ENCODE results near the gene SAP25. TPM values are rescaled to one million over a fixed set of nuclear protein-coding genes. Genes with fewer than 3 reads are reported as not detected.

SAP25 gene
- total RNA-seq, 2 donors from 2014 or later: not detected

DNA sequence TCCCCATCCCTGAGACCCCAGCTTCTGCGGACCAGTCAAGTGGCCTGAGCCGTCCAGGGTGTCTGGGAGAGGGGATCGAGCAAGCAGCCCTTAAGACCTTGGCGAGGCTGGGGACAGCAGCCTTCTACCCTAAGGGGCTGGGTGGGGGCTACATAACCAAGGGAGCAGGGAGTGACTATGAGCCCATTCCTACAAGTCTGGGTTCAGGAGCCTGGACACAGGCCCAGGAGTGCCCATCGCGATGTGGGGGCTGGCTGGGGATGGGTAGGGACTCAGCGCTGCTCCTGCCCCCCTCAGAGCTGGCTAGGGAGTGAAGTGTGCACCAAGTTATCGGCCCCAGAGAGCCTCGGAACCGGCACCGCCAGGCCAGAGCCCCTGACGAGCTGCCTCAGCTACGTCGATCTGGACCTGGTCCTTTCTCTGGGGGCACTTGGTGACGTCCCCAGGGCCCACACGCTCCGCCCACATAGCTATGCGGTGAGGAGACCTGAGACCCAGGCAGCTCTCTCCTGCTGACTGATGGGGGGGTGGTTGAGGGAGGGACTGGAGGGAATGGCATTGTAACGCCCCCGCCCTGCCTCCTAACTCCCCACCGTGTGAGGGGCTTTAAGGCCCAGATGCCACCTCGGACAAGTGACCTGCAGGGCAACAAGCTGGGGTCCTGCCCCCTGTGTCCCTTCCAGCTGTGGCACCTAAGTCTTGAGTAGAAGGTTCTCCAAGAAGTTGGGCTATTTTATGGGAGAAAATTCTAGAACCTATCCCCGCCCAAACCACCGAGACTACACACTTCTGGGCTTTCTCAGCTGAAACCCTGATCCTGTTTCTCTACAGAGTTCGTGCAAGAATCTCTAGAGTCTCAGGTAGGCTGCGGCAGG lies 2.5 kb downstream of the SAP25 start:
- Histone ChIP-seq H3K9me3 (no peaks in the 10 kb centered on the region), H3K27ac (peak overlapping the region in 2 of 4 donors; percentile 13 to 44), H3K4me1 (peaks cover 52% of the 10 kb centered on the region), H3K4me3 (no peak overlapping the region), H3K36me3 (replicated peaks in 1 of 2; ENCODE audit: insufficient read depth in 1 of 2, low read depth in 2 of 2) (peaks cover 0 to 11% of the 10 kb centered on the region in 2 donors), H3K27me3 (no peaks in the 10 kb centered on the region)
- no peak for TF ChIP-seq POLR2A (IDR thresholded peaks at IDR 0.05)
- TF ChIP-seq, protein P1, sequence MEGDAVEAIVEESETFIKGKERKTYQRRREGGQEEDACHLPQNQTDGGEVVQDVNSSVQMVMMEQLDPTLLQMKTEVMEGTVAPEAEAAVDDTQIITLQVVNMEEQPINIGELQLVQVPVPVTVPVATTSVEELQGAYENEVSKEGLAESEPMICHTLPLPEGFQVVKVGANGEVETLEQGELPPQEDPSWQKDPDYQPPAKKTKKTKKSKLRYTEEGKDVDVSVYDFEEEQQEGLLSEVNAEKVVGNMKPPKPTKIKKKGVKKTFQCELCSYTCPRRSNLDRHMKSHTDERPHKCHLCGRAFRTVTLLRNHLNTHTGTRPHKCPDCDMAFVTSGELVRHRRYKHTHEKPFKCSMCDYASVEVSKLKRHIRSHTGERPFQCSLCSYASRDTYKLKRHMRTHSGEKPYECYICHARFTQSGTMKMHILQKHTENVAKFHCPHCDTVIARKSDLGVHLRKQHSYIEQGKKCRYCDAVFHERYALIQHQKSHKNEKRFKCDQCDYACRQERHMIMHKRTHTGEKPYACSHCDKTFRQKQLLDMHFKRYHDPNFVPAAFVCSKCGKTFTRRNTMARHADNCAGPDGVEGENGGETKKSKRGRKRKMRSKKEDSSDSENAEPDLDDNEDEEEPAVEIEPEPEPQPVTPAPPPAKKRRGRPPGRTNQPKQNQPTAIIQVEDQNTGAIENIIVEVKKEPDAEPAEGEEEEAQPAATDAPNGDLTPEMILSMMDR (IDR thresholded peaks at IDR 0.05): no peak
- ATAC-seq (no peak), DNase-seq (peak in 2 of 4 donors; percentile 37 to 40)
- intact Hi-C loops (cut with DNase I): no loop called here
- 73 to 83% methylated on average over 7 to 25 of the region's 26 CpGs for WGBS, 2 donors

DNA sequence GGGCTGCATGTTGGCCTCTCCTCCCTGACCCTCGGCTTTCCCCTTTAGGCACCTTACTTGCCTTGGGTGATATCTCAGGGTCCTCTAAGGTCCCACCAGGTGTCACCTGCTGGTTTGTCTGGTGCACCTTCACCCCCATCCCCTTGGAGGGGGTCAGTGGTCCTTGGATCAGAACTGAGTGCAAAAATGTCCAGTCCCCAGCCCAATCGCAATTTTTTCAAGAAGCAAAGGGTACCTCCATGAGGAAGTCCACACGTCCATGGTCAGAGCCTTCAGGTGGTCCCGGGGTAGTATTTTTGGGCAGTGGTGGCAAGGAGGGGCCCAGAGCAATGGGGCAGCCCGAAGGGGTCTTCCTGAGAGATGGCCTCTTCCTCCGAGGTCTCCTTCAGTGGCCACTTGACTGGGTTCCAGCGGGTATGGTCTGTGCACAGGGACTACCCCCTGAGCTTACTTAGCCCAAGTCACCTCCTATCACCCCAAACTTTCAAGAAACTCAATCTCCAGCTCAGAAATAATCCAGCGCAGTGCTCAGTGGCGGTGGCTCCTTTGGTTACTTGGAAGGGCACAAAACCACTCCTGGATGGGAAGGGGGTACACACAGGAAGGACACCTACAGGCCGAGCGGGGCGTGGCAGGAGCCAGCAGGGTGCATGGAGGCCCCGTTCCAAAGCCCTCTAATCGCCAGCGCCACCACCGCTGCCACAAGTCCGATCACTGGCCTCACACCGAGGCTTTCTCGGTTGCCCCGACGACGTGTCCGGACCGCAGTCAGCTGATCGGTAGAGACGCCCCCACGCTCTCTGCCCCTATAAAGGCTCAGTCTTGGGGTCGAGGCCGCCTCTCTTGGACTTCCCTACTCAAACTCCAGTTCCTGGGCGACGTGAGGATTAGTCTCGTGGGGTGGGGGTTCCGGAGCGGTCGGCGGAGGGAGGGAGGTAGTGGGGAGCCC lies 4.5 kb downstream of the SAP25 start:
- H3K27me3 ChIP-seq: no peaks in the 10 kb centered on the region
- H3K36me3 ChIP-seq (replicated peaks in 1 of 2; ENCODE audit: insufficient read depth in 1 of 2, low read depth in 2 of 2): no peaks in the 10 kb centered on the region
- H3K4me1 ChIP-seq: peaks cover 54% of the 10 kb centered on the region
- TF ChIP-seq POLR2A (IDR thresholded peaks at IDR 0.05): peak in 1 of 3 donors; percentile 55
- TF ChIP-seq, protein P1 (IDR thresholded peaks at IDR 0.05): peak; percentile 14 to 54 (median 35)
- no peak overlapping the region for H3K4me3 ChIP-seq
- intact Hi-C loops (cut with DNase I): no loop called here
- ATAC-seq (peak; percentile 31), DNase-seq (peak; percentile 61 to 77 (median 72))
- WGBS, 2 donors: 50 to 66% methylated on average over 20 to 34 of the region's 36 CpGs
- peak overlapping the region; percentile 18 to 84 (median 83) for H3K27ac ChIP-seq
- H3K9me3 ChIP-seq: no peaks in the 10 kb centered on the region

DNA sequence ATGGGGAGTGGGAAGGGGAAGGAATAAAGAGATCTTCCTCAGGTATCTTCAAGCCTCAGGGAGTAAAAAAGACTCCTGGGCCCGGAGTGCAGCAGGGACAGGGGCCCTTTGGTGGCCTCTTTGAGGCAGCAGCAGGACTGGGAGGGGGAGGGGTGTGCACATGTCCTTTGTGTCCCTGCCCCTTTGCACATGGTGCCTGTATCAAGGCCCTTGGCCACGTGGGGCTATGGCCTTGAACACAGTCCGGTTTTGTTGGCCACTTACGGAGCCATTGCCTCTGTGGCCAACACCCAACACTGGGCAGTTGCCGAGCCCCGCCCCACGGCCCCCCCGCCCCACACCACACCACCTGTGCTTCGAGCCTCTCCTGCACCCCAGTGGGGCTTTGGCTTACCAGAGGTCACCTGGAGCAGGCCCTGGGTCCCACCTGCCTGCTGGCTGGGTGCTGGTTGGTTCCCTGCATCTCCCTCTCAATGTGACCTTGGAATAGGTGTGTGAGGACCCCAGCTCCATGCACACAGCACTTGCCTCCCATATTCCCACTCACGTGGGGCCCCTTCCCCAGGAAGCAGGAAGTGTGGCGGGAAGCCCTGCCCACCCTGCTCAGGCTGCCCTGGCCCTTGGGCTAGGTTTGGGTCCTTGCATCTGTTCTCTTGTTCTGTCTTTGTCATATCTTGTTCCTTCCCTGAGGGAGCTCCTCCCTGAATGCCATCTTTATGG lies 5.4 kb downstream of the SAP25 start:
- no peak overlapping the region for H3K4me3 ChIP-seq
- peaks cover 59% of the 10 kb centered on the region for H3K4me1 ChIP-seq
- no peaks in the 10 kb centered on the region for H3K36me3 ChIP-seq (replicated peaks in 1 of 2; ENCODE audit: insufficient read depth in 1 of 2, low read depth in 2 of 2)
- DNase-seq (peak; percentile 86 to 95 (median 93)), ATAC-seq (peak; percentile 72)
- H3K27ac ChIP-seq: peak overlapping the region; percentile 62 to 84 (median 83)
- H3K27me3 ChIP-seq: no peaks in the 10 kb centered on the region
- WGBS, 2 donors: 27 to 33% methylated on average over 7 to 10 of the region's 11 CpGs
- H3K9me3 ChIP-seq: no peaks in the 10 kb centered on the region
- TF ChIP-seq, protein P1 (IDR thresholded peaks at IDR 0.05): no peak
- no peak for TF ChIP-seq POLR2A (IDR thresholded peaks at IDR 0.05)
- intact Hi-C loops (cut with DNase I): no loop called here

DNA sequence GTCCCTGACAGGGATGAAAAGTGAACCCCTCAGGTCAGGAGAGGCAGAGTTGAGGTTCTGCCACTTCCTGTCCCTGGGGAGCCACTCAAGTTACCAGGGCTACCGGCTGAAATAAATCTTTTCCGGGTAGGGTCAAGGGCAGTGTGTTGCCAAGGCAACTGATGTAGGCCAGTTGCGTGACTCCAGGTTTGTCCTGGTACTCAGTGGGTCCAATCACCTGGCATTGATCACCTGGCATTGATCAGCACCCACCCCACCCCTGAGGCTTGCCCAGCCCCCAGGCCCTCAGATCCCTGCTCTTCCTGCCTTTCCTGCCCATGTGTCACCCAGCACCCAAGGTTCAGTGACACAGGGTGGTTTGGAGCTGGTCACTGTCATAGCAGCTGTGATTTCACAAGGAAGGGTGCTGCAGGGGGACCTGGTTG lies 5.9 kb downstream of the SAP25 start:
- no peak for TF ChIP-seq POLR2A (IDR thresholded peaks at IDR 0.05)
- TF ChIP-seq, protein P1 (IDR thresholded peaks at IDR 0.05): no peak
- H3K27ac ChIP-seq: peak overlapping the region; percentile 62 to 84 (median 83)
- H3K4me3 ChIP-seq: no peak overlapping the region
- peak; percentile 24 for ATAC-seq
- no peaks in the 10 kb centered on the region for H3K36me3 ChIP-seq (replicated peaks in 1 of 2; ENCODE audit: insufficient read depth in 1 of 2, low read depth in 2 of 2)
- no peaks in the 10 kb centered on the region for H3K9me3 ChIP-seq
- no peaks in the 10 kb centered on the region for H3K27me3 ChIP-seq
- peak in 3 of 4 donors; percentile 53 to 81 (median 58) for DNase-seq
- intact Hi-C loops (cut with DNase I): no loop called here
- peaks cover 59% of the 10 kb centered on the region for H3K4me1 ChIP-seq
- WGBS, 2 donors: 11 to 20% methylated on average over 2 to 3 of the region's 3 CpGs

Measured in body of pancreas (tissue), 4 donors.